ENCODE data around the gene C12orf57. TPM values are rescaled to one million over a fixed set of nuclear protein-coding genes. Genes with fewer than 3 reads are reported as not detected.

C12orf57 gene
- total and polyA plus RNA-seq, 2 donors from 2014 or later = 175 to 336 TPM

- FAIRE-seq = no peak
- H3K27ac ChIP-seq (ENCODE audit: low read depth in 2 of 2, low read length in 2 of 2) = no peak overlapping the region
- H3K27me3 ChIP-seq (ENCODE audit: control insufficient read depth, insufficient read depth, low read length) = no peaks in the 10 kb centered on the region
- intact Hi-C loops (cut with DNase I) = no loop called here
- peaks cover 2 to 10% (median 3%) of the 10 kb centered on the region in 3 donors for H3K36me3 ChIP-seq (ENCODE audit: control insufficient read depth in 2 of 3, insufficient read depth in 3 of 3, low read length in 3 of 3)
- H3K9ac ChIP-seq (ENCODE audit: low read length in 3 of 3) = no peak overlapping the region
- peaks cover 0 to 21% (median 21%) of the 10 kb centered on the region in 3 donors for H3K4me1 ChIP-seq (ENCODE audit: control insufficient read depth in 2 of 3, insufficient read depth in 2 of 3, low read depth in 1 of 3, low read length in 3 of 3)
- TF ChIP-seq, protein P1, sequence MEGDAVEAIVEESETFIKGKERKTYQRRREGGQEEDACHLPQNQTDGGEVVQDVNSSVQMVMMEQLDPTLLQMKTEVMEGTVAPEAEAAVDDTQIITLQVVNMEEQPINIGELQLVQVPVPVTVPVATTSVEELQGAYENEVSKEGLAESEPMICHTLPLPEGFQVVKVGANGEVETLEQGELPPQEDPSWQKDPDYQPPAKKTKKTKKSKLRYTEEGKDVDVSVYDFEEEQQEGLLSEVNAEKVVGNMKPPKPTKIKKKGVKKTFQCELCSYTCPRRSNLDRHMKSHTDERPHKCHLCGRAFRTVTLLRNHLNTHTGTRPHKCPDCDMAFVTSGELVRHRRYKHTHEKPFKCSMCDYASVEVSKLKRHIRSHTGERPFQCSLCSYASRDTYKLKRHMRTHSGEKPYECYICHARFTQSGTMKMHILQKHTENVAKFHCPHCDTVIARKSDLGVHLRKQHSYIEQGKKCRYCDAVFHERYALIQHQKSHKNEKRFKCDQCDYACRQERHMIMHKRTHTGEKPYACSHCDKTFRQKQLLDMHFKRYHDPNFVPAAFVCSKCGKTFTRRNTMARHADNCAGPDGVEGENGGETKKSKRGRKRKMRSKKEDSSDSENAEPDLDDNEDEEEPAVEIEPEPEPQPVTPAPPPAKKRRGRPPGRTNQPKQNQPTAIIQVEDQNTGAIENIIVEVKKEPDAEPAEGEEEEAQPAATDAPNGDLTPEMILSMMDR (IDR thresholded peaks at IDR 0.05; ENCODE audit: borderline replicate concordance, extremely low read depth, insufficient read depth) = no peak
- DNase-seq = peak in 2 of 5 donors; percentile 65 to 73
- H3K9me3 ChIP-seq (ENCODE audit: control insufficient read depth in 2 of 3, insufficient read depth in 1 of 3, low read length in 3 of 3) = no peaks in the 10 kb centered on the region
- no peak overlapping the region for H3K4me3 ChIP-seq (ENCODE audit: low read length in 3 of 3)
Measured at GRCh38 chr12:6935371-6936193, 8.2 kb upstream of the C12orf57 start.

DNA sequence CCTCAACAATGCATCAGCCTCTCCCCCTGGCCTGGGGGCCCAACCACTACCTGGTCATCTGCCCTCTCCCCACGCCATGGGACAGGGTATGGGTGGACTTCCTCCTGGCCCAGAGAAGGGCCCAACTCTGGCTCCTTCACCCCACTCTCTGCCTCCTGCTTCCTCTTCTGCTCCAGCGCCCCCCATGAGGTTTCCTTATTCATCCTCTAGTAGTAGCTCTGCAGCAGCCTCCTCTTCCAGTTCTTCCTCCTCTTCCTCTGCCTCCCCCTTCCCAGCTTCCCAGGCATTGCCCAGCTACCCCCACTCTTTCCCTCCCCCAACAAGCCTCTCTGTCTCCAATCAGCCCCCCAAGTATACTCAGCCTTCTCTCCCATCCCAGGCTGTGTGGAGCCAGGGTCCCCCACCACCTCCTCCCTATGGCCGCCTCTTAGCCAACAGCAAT is 7.6 kb upstream of the C12orf57 start:
- TF ChIP-seq, protein P1 (IDR thresholded peaks at IDR 0.05; ENCODE audit: borderline replicate concordance, extremely low read depth, insufficient read depth) = no peak
- Histone ChIP-seq H3K9ac (ENCODE audit: low read length in 3 of 3) (no peak overlapping the region), H3K4me3 (ENCODE audit: low read length in 3 of 3) (no peak overlapping the region), H3K9me3 (ENCODE audit: control insufficient read depth in 2 of 3, insufficient read depth in 1 of 3, low read length in 3 of 3) (no peaks in the 10 kb centered on the region), H3K27ac (ENCODE audit: low read depth in 2 of 2, low read length in 2 of 2) (no peak overlapping the region), H3K27me3 (ENCODE audit: control insufficient read depth, insufficient read depth, low read length) (no peaks in the 10 kb centered on the region), H3K36me3 (ENCODE audit: control insufficient read depth in 2 of 3, insufficient read depth in 3 of 3, low read length in 3 of 3) (peaks cover 4 to 10% (median 5%) of the 10 kb centered on the region in 3 donors), H3K4me1 (ENCODE audit: control insufficient read depth in 2 of 3, insufficient read depth in 2 of 3, low read depth in 1 of 3, low read length in 3 of 3) (peaks cover 0 to 19% (median 17%) of the 10 kb centered on the region in 3 donors)
- DNase-seq (peak in 1 of 5 donors; percentile 77), FAIRE-seq (no peak)
- intact Hi-C loops (cut with DNase I) = no loop called here

- DNase-seq (peak in 2 of 5 donors; percentile 65 to 92), FAIRE-seq (no peak)
- H3K9ac ChIP-seq (ENCODE audit: low read length in 3 of 3) = peak overlapping the region in 1 of 3 donors; percentile 86
- TF ChIP-seq, protein P1 (IDR thresholded peaks at IDR 0.05; ENCODE audit: borderline replicate concordance, extremely low read depth, insufficient read depth) = no peak
- H3K9me3 ChIP-seq (ENCODE audit: control insufficient read depth in 2 of 3, insufficient read depth in 1 of 3, low read length in 3 of 3) = no peaks in the 10 kb centered on the region
- peaks cover 0 to 19% (median 17%) of the 10 kb centered on the region in 3 donors for H3K4me1 ChIP-seq (ENCODE audit: control insufficient read depth in 2 of 3, insufficient read depth in 2 of 3, low read depth in 1 of 3, low read length in 3 of 3)
- peak overlapping the region; percentile 78 to 91 for H3K27ac ChIP-seq (ENCODE audit: low read depth in 2 of 2, low read length in 2 of 2)
- intact Hi-C loops (cut with DNase I) = no loop called here
- peak overlapping the region in 1 of 3 donors; percentile 73 for H3K4me3 ChIP-seq (ENCODE audit: low read length in 3 of 3)
- no peaks in the 10 kb centered on the region for H3K27me3 ChIP-seq (ENCODE audit: control insufficient read depth, insufficient read depth, low read length)
- H3K36me3 ChIP-seq (ENCODE audit: control insufficient read depth in 2 of 3, insufficient read depth in 3 of 3, low read length in 3 of 3) = peaks cover 5 to 10% (median 7%) of the 10 kb centered on the region in 3 donors
Measured at GRCh38 chr12:6936636-6937480, 7.0 kb upstream of the C12orf57 start.
